Hematopoietic multipotent progenitor cell (in vitro differentiated cells): ENCODE data around the gene DLGAP5. TPM values are rescaled to one million over a fixed set of nuclear protein-coding genes. Genes with fewer than 3 reads are reported as not detected.

Source experiments
- DNase-seq, 3 donors: peaks; one replicate each; pipeline ENCODE4 v3.0.0-alpha.2; 2011 to 2015; ENCODE audit warnings: low read depth in 2 of 3, low spot score in 2 of 3
- total RNA-seq: library from RNA; depleted of rRNA; stranded (reverse); fragments of >200 nt; gene quantifications from one replicate; pipeline ENCODE4 v1.2.3, GENCODE V29; 2012

The DLGAP5 gene
- total RNA-seq, 1 donor = 0.54 TPM

DNA sequence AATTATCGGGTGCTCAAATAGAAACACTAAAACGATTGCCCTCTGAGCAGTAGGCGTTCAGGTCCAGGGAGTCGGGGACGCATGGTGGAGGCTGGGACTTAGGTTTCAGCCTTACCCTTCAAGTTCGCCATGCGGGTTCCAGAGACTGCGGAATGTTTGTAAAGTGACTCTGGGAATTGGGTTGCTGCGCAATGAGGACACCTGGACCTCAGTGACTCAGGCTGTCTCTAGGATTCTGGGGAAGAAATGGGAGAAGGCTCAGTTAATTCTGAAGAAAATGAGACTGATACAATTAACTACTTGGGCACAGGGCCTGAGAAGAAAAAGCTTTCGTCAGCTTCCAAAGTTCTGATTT lies 61.2 kb downstream of the DLGAP5 start:
- DNase-seq = no peak

DNA sequence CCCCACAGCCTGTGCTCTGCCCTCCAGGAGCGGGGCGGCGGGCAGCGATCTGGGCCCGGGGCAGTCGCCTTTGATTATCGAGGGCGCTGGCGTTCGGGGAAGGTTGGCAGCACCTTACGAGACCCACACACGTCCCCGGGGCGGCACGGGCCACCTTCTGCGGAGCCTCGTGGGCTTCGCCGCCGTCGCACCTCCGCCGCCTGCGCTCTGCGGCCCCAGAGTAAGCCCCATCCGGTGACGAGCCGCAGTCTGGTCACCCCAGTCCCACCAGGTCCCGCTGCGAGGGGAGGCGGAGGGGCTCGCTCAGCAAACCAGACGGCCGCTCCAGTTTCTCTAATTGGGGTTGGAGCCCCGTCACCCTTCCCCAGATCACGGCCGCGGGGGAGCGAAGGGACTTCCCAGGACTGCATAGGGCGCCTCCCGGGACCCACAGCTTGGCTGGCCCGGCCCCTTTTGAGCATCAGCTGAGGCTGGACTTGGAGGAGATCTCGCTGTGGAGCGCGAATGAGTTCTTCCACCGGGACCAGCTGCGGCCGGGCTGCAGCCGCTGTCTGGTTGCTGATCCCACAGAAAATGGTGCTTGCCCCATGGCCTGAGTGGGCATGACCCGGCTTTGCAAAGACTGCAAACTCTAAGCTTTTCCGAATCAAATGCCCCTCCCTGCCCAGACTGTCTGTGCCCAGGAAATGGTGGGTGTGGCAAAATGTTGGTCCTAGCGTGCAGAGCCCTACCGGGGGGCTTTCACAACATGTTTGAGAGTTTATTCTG lies 61.8 kb downstream of the DLGAP5 start:
- peak; percentile 9 to 54 (median 45) for DNase-seq

DNA sequence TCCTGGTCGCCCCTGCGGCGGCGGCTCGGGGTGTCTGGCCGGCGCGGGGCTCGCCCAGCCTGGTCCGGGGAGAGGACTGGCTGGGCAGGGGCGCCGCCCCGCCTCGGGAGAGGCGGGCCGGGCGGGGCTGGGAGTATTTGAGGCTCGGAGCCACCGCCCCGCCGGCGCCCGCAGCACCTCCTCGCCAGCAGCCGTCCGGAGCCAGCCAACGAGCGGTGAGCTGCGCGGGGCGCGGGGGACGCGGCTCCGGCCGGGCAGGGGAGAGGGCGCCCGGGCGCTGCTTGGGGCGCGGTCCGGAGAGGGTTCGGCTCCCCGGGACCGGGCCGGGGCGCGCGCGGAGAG lies 62.3 kb downstream of the DLGAP5 start, which contains the start of gene LGALS3:
Gene LGALS3 (plus strand): TSS at position 167 of the 342 bp plus-strand sequence. CDS start 8,122 bp downstream, outside the sequence.
- peak in 2 of 3 donors; percentile 9 to 39 for DNase-seq

DNA sequence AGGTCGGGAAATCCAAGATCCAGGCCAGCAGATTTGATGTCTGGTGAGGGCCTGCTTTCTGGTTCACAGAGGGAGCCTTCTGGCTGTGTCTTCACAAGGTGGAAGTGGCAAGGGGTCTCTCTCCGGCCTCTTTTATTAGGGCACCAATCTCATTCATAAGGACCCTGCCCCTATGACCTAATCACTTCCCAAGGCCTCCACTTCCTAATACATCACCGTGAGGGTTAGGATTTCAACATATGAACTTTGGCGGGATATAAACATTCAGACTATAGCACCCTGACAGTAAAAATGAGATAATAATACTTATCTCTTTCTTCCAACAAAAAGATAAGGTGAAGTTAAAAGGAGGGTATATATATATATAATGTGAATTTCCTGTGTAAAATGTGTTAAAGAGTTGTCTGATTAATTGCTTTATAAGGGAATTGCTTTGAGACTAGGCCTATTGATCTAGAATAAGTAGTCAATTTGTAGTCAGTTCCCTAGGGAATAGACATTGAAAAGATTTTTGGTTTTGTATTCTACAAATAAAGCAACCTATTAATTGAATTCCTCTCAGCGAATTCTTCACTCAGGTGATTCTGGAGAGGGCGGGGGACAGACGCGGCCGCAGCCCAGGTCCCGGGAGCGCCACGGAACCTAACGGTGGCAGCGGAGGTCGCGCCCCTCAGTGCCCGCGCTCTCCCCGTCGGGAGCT lies 62.8 kb downstream of the DLGAP5 start:
- no peak for DNase-seq

DNA sequence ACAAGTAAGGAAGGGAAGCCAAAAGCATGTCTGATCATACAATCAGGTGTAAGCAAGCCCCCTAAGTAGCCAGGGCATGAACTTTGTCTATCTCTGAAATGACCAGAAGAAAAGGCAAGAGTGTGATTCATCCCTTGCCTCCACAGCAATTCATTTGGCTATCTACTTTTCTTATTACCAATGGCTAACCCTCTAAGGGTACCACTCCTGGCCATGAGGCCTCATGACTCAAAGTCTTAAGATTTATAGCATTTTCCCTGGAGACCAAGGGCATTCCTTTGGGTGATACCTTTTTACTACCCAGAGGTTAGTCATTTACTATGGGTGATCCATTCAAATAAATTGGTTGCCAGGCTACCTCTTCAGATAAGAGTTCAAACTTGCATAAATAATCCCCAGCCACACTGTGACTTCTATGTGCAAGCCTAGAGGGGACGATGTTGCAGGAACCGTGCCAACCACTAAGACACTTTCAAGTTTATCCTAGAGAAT lies 63.9 kb downstream of the DLGAP5 start:
- no peak for DNase-seq

DNA sequence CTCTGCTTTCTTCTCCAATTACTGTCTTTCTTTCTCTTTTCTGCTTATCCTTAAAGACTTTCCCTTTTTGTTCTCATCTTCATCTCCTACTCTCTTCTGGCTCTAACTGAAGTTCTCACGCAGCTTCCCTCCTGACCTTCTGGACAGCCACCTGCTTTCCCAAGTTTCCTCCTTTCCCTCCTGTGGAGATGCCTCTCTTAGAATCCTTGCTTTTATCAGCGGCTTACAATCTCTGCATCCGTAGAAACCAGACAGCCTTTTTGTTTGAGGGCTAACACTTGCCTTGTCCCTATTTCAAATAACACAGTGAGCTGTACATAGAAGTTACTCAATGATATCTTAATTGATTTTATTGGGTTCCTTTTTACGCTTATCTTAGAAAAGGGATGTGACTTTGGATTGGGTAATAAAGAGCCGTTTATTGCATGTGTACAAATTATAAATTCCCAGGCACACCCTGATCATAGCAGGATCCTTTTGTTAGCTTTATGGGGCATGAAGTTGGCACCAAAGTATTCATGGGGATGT lies 64.4 kb downstream of the DLGAP5 start:
- DNase-seq = no peak

DNA sequence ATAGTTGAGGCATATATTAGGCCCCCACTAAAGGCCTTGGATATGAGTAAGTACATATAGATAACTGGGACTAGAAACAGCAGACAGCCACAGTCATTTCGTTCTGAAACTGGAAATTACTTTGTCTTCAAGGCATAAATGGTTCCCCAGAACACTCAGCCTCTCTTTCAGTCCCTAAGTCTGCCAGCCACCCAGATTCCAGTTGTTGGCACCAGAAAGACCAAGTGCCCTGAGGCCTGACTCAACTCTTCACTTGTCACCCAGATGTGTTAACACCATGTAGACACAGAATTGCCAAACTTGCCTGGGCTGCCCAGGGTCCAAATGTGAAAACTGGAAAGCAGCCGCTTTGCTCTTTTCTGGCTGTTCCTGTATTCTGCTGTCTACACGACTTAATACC lies 65.4 kb downstream of the DLGAP5 start:
- DNase-seq = no peak

DNA sequence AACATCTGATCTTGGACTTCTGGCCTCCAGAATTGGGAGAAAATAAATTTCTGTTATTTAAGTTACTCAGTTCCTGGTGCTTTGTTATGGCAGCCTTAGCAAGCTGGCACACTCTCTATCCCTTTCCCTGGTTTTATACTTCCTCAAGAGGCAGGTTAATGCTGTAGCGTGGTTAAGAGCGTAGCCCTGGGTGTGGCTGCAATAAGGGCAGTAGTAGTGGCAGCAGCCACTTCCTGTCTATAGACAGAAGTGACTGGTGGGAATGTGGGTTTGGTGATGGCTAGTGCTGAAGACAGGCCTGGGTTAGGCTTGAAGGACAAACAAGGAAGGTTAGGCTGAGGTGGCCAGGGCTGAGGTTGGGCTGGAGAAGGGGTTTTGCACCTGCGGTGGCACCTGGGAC lies 66.0 kb downstream of the DLGAP5 start:
- peak in 1 of 3 donors; percentile 27 for DNase-seq

DNA sequence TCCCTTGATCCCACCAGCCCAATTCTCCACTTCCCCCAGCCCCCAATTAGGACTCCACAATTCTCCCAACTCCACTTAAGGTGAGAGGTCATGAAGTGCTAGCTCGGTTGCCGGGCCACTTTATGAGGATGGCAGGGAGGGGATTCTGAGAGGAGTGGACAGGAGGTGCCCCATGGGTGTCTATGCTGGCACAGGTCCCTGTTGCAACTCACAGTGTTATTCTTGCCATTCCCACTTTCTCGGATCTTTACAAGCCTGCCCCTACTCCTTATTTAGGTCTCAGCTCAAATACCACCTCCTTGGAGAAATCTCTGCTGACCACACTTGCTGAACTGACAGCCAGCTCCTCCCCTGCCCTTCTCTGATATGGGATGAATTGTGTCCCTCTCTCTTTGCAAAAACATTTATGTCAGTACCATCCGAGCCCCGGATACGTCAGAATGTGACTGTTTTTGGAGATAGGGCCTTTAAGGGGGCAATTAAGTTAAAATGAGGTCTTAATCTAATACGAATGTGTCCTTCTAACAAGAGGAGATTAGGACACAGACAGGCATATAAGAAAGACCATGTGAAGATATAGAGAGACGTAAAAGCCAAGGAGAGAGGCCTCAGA lies 66.5 kb downstream of the DLGAP5 start:
- DNase-seq = no peak

DNA sequence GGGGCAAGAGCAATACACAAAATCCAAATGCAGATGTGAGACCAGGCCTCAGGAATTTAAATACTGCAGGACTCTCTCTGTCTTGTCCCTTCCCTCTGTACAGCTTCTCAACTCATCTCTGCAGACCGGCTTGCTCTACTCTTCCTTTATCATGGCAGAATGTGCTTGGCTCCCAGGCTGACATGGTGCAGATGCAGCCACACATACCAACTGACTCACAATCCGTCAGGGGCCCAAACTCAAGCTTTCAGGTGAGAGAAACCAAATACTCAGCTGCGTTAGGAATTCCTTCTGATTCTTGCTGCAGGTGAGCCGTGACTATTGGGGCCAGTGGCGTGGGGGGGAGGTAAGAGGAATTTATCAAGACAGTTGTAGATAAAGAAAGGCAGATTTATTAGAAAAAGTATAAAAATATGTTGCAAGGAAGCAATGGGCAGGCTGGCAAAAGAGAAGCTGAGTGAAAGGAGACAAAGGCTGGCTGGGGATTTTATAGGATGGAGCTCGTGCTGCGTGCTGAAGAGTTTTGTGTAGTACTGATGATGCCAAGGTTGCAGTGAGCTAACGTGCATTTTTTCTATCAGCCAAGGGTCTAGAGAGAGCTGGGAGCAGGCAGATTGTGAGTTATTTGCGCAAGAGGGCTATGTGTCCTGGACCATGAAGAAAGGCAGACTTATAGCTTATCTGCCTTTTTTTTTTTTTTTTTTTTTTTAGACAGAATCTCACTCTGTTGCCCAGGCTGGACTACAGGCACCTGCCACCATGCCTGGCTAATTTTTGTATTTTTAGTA lies 67.3 kb downstream of the DLGAP5 start:
- no peak for DNase-seq

DNA sequence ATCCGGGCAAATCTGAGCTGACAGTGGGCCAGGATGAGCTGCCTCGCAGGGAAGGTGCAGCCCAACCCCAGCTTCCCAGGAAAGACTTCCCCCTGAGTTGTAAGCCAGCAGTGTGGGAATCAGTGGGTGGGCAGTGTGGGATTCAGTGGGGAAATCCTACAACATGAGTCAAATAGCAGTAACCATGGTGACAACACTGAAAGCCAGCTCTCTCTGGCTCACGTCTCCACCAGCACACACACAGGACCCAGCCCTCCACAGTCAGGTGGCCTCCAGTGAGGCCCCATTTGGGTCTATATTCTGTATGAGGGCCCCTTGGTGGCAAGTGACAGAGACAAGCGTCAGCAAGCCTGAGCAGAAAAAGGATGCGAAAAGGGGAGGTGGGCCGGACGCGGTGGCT lies 68.3 kb downstream of the DLGAP5 start:
- DNase-seq = no peak

DNA sequence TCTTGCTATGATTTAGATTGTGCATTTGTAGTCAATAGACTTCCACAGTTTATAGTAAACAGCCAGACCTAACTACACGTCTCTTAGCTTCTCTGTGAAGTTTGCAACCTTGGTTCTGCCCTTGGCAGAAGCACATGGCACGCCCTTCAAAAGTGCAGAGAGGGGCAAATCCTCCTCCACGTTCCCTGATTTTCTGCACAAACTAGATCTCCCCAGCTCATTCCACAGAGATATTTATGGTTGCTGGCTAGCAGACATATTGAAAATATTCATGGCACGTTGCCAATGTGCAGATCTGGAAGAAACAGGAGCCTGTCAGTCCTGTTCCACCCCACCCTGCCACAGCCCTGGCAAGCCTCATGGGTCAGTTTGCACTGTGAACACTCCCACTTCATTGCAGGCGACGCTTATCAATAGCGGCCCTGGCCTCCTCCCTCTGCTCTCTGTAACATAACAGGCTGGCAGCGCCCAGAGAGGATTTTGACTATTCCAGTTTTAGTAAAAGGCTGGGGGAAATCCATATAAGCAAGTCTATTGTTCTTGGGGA lies 68.9 kb downstream of the DLGAP5 start:
- no peak for DNase-seq

DNA sequence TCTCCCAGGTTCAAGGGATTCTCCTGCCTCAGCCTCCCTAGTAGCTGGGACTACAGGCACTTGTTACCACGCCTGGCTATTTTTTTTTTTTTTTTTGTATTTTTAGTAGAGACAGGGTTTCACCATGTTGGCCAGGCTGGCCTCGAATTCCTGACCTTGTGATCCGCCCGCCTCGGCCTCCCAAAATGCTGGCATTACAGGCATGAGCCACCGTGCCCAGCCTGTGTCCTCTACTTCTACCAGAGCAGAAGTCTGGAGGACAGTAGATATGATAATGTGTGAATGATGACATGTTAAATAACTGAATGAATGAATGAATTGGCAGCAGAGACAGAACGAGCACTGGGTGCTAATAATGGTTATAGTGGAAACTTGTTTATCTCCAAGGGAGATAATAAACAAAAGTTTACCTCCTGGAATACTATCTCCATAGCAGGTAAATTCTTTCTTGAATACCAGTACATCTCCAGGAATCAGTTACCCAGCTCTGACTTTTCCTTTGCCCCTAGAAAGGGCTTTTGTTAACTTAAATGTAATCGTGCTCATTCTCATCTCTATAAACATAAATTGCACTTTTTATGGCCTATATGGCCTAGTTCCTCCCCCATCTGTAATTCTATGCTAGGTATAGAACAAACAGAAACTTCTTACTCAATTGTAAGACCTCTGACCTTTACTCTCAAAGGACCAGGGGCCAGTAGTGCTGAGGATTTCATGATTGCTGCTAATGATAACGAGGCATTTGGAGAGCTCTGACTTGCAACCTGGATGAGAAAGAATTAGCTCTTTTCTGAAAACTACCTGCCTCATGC lies 69.6 kb downstream of the DLGAP5 start:
- no peak for DNase-seq

DNA sequence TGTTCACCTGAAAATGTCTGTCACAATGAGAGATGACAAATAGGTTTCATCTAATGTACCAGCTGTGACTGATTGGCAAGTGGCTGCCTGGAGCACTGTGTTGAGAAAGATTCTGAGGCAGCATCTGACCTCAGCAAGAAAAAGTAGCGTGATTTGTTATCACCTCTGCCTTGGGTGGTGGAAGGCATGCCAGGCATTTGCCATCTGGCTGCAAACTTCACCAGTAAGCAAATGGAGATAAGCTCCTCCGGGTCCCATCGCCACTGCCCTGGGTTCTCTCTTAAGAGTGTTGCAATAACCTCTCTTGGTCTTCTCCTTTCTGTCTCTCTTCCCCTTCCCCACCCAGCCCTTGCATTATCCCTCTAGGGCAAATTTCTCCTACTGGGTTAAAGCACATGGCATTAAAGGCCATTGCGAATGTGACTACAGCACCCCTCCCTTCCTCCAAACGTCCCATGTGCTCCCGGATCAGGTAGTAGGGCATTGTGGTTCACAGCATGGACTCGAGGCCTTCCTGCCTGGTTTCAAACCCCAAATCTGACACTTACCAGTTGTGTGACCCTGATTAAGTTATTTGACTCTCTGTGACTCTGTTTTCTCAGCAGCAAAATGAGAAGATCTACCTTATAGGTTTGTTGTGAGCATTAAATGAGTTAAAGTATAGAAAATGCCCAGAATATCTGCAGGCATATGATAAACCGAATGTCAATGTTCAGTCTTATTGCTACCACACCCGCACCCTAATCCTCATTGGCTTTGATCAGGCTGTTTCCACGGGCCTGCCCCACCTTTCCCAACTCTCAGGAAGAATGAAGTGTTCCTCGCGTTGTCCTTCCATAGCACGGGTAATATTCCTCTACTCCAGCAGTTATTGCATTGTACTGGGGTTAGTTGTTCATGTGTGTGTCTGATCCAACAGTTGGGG lies 70.6 kb downstream of the DLGAP5 start:
- no peak for DNase-seq

DNA sequence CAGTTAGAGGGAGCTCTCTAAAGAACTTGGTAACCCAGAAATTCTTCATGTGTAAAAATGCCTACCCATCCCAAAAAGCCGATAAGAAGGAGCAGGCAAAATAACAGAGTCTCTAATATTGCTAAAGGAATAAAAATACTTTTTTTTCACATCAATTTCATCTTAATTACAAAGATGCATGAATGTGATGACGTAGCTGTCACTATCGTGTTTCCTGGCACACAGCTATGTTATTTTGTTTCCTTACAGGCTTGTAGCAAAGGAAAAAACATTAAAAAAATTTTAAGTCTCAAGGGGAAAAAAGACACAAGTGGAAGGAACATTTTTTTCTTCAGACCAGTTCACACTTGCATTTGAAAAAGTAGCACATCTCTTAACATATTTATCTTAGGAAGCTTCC lies 72.6 kb downstream of the DLGAP5 start:
- DNase-seq = no peak

DNA sequence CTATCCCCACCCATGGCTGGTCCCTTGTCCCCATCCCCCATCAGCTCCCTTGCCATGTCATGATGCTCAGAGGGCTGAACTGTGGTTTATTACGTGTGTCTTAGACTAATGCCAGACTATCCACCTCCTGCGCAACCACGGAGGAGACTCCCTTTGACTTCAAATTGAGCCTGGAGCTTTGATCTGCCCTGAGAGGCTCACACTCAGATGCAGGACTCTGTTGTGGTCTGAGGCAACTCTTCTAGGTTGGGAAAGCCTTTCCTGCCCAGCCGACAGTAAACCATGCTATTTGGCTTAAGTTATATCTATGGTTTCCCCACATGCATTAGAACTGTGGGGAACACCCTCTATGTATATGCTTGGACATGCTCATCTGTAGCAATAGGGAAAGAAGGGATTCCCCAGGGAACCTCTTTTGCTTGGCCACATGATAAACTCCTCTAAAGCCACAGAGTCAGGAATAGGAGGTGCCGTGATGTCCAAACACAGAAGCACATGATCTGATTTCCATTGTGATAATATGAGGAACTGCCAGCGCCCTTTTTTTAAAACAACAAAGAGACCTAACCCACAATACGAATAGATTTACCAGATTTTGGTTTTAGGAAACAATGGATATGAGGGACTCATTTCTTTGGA lies 73.5 kb downstream of the DLGAP5 start:
- DNase-seq = no peak

DNA sequence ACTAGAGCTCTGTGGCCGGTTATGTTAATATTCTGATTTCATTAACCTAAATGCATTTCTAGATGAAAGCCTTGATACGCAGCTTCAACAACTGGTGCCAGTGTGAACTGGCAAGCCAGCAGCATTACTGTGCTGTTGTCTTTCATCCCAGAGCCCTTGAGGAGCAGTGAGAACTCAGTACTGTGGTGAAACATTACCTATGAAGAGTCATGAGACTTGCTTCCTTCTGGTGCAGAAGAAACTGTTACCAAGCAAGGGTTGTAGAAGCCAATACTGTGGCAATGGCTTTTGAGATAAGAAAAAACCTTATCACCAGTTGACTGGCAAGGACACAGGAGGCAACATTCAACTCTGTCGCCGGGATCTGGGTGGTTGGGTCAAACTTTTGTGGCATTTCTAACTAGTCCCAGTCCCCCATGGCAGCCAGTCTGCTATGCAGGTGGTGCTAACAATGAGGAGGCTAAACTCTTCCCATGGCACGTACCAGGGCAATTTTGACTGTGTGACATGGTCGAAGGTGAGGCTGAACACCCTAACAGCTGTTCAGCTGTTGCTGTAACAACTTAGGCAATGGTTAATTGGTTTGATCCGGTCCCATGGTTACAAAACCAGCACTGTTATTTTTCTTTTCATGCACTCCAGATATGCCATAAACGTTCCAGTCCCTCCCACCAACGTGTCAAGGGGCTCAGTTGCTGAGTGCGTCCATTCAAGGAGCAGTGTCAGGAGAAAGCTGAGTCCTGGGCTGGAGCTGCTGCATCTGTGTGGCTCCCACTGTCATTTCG lies 74.9 kb downstream of the DLGAP5 start:
- DNase-seq = no peak
